GM19455 (cell line): ENCODE data around the gene TBC1D16.
"Not testable (repeated sequence)": the region's sequence is repeated elsewhere in the genome, so short reads cannot be mapped to it uniquely, and the experiment has no call there.

Source experiments
- ATAC-seq: cut with Tn5 transposase; IDR thresholded peaks from one replicate; pipeline ENCODE4 v1.9.1; 2021; ENCODE audit not compliant: unreplicated experiment

TBC1D16 gene

GRCh38 chr17:80006339-80006720 is 29.3 kb downstream of the TBC1D16 start:
- no peak for ATAC-seq

DNA sequence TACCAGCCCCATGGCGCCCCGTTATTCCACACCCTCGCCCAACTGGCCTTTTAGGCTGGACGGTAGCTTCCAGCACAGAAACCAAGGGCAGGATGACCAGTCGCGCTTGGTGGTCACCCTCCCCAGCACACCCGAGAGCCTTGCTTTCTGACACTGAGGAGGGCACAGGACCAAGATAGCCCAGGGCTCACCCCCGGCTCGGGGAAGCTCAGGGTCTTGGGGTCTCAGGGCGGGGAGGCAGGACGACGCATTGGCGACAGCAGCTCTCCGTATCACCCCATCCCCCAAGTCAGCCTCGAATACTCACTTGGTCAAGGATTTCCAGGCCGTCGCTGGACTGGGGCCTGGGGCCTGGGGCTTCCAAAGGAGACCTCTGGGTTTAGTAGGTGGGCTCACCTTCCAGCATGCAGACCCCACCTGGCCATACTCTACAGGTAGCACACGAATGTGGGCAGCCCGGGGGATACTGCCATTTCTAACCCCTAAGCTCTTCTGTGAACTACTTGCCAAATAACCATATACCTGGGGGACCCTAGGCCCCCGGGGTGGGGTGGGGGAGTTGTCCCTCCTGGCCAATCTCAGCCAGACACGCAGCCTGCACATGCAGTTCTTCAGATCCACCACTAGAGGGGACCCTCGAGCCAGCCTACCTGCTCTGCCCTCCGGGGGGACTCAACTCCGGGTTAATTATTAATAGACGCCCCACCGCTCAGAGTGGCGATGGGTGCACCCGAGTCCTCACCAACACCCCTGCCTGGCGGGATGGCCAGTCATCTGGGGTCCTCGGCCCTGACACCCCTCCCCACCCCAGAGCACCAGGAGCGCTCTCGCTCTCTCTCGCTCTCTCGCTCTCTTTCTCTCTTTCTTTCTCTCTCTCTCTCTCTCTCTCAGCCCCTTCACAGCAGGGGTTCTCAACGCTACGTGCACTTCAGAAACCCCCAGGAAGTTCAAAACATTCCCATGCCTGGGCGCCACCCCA is 30.0 kb downstream of the TBC1D16 start:
- no peak for ATAC-seq

- no peak for ATAC-seq
Observed at GRCh38 chr17:80003969-80004368, 31.7 kb downstream of the TBC1D16 start.

GRCh38 chr17:80002690-80003490 is 32.8 kb downstream of the TBC1D16 start:
- ATAC-seq = no peak

- ATAC-seq = no peak
Observed at GRCh38 chr17:80002070-80002641, 33.5 kb downstream of the TBC1D16 start.

DNA sequence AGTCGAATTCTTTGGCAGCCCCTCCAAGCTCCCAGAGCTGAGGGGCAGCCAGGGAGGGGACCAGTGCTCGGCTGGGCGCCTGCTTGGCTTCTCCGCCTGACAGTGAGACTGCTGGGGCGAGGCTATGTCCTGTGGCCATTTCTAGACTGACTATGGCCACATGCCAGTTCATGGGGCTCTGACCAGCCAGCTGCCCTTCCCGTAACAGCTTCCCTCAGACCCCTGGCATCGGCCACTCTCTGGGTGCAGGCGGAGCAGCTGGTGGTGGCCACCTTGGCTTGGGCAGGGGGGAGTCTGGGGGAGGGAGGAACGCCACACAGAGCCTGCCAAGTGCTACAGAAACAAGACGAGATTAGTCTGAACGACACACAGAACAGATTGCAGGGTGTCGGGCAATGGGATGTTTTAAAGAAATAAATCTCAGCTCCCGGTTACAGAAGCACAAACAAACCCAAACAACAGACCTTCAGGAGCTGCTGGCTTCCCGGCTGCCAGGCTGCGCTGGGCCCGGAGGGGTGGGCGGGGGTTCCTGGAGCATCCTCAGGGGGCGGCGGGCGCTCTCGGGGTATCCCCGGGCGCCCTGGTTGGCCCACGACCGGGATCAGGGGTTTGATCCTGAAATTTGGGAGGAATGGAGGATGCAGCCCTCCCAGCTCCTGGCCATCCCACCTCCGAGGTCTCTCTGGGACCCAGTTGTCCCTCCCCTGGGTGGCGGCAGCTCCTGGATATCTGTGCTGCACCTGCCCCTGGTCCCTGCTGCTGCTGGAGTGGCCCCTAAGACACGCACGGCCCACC is 34.5 kb downstream of the TBC1D16 start:
- no peak for ATAC-seq

DNA sequence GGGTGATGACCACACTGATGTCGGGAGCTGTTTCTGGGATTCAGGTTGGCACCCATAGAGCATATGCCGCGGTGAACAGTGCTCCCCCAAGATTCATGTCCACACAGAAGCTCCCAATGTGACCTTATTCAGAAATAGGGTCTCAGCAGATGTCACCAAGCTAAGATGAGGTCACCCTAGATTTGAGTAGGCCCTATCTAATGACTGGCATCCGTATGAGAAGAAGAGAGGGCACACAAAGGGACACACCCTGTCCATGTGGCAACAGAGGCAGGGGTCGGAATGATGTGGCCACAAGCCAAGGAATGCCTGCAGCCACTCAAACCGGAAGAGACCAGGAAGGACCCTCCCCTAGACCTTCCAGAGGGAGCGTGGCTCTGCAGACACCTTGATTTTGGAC is 35.5 kb downstream of the TBC1D16 start:
- ATAC-seq = no peak

GRCh38 chr17:79997011-79997660 is 38.5 kb downstream of the TBC1D16 start:
- no peak for ATAC-seq

GRCh38 chr17:79996291-79996690 is 39.4 kb downstream of the TBC1D16 start:
- ATAC-seq = no peak

GRCh38 chr17:79995696-79996095 is 40.0 kb downstream of the TBC1D16 start:
- no peak for ATAC-seq

DNA sequence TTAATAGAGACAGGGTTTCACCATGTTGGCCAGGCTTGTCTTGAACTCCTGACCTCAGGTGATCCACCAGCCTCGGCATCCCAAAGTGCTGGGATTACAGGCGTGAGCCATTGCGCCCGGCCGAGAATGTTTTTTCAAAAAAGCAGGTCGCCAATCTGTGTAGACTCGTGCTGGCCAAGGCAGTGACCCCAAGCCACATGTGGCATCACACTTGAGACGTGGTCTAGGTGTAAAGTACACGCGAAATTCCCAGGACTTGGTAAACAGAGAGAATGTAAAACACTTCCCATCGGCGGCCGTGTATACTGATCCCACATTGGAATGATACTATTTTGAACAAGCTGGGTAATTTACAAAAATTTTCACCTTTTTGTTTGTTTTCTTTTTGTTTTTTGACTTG is 41.1 kb downstream of the TBC1D16 start:
- no peak for ATAC-seq

DNA sequence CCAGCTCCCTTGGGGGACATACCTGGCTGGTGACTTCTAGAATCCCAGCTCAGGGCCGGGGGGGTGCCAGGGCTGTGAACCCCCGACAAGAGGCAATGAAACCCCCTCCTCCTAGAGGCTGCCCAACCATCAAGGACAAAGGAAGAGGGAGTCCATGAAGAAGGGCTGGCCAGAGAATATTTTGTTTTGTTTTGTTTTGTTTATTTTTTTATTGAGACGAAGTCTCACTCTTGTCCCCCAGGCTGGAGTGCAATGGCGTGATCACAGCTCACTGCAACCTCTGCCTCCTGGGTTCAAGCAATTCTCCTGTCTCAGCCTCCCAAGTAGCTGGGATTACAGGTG is 41.5 kb downstream of the TBC1D16 start:
- ATAC-seq = not testable (repeated sequence)

GRCh38 chr17:79993390-79994227 is 42.1 kb downstream of the TBC1D16 start:
- ATAC-seq = no peak

DNA sequence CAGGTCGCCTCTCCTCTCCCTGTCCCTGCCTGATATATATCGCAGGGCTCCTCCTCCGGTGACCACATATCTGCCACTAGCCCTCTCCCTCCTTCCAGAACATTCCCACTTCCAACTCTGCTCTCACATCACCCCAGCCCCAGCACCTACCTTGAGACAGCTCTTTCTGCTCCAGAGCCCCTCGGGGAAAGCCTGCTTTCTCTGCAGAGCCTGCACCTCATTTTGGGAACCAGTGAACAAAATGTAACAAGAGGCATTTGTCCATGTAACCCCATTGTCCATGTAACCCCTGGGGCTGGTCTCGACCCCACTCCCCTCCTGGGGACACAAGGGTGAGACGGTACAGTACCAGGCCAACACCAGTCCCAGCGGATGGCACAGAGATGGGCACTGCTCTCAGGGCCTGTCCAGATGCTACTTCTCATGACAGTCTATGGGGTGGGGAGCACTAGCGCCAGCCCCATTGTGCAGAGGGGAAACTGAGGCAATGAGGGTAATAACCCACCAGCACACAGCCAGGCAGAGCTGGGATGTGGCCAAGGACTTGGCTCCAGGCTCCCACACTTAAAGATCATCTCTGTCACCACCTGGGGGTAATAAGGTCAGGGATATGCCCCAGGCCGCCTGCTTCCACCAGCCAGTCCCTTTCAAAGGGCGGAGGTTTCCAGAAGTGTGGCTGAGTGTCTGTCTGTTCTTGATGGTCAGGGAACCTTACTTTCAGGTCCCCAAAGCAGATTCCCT is 42.9 kb downstream of the TBC1D16 start:
- ATAC-seq = no peak

DNA sequence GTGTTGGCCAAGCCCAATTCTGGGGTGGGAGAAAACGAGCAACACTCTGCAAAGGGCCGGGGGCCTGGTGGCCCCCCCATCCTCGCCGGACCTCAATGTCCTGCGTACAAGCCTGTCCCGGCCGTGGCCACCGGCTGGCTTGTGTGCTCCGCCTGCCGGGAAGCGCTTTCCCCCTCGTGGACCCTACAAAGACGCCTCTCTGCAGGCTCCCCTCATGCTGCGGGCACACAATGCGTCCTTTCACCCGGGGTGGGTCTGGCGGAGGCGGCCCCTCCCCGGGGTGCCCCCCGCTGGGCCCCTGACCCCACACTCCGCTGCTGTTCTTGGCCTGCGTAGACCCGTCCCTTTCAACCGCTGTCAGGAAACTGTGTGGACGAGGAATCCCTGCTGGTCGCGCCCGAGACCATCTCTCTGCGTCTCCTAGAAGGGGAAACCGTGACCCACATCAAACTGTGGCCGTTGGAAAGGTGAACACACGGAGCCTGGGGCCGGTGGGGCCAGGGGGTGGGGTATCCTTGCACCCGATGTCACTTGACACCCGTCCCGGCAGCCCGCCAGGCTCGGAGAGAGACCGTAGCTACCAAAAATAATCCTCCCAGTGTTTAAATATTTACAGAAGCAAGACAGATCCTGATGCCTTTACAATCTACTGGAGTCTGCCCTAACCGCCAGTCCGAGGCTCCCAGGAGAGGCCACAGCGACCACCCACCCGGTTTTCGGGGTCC is 43.6 kb downstream of the TBC1D16 start:
- ATAC-seq = no peak

DNA sequence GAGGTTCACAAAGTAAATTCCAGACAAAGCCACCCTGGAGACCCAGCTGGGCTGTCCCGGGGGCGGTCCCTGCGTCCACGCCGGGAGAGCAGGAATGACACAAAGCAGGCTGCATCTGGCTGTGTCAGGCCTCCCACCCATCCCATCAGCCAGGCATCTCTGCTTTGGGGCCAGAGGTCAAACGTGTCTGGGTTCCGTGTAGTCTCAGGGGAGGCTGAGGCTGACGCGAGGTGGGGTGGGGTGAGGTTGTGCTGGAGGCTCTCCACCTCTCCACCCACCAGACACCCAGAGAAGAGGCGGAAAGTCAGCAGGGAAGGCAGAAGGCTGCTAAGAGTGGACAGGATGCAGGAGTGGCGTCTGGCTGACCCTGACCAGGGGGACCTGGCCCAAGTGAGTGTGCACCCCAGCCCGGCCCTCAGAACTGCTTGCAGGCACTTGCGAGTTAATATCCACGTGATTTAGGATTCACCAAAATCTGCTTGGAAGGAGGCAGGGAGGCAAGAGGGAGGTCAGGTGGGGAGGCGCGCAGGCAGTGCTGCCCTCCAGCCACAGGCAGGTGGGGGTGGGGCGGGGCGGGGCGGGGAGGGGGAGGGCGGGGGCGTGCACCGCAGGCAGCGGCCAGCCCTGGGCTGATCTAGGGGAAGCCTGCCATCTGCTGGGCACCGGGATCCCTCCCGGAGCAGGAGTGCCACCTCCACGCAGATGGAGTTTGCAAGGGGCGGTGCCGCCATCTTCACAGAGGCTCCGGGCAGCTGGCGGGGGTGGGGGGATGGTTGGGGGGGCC is 44.3 kb downstream of the TBC1D16 start:
- no peak for ATAC-seq

GRCh38 chr17:79990704-79991103 is 45.0 kb downstream of the TBC1D16 start:
- no peak for ATAC-seq
